AG10803 (cell line): Measurements from ENCODE around the gene C9orf50.
A peak's percentile ranks its signal among the peaks of the same experiment; 100 is the strongest.
"Not testable (repeated sequence)": the region's sequence is repeated elsewhere in the genome, so short reads cannot be mapped to it uniquely, and the experiment has no call there.

Experiments
- DNase-seq: peaks from one replicate; pipeline ENCODE4 v3.0.0; 2010; ENCODE audit warnings: low read depth
- H3K4me3 ChIP-seq: 2 replicates; pipeline ENCODE4 v1.5.1; 2011; ENCODE audit warnings: mild to moderate bottlenecking, low read length, control low read depth
- TF ChIP-seq, protein P1 (sequence below): conservative IDR thresholded peaks from 2 replicates; pipeline ENCODE4 v1.5.1; 2011; ENCODE audit warnings: mild to moderate bottlenecking, low read length, control low read depth, inconsistent platforms

Gene C9orf50

DNA sequence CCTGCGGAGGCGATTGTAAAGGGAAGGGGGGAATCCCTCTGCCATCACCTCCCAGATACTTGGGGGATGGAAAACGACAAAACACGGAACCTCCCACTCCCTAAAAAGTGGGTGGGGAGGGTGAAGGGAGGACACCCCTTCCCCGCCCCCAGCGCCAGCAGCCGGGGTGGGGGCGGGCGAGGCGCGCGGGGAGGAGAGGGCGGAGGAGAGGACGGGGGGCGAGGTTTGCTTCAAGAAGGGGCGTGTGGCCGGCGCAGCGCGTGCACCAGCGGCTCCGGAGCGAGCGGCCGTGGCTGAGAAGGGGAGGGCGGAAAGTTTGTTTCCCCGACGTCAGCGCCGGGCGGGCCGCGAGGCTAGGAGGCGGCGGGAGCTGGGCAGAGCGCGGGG lies 44.5 kb upstream of the C9orf50 start, which contains the start of gene PRRX2:
Gene PRRX2 (plus strand): TSS at position 259 of the 387 bp plus-strand sequence. CDS start 221 bp downstream, outside the sequence.
- DNase-seq, result peak; percentile 82
- H3K4me3 ChIP-seq, result peak within 1 kb of the TSS; percentile 85
- TF ChIP-seq, protein P1, sequence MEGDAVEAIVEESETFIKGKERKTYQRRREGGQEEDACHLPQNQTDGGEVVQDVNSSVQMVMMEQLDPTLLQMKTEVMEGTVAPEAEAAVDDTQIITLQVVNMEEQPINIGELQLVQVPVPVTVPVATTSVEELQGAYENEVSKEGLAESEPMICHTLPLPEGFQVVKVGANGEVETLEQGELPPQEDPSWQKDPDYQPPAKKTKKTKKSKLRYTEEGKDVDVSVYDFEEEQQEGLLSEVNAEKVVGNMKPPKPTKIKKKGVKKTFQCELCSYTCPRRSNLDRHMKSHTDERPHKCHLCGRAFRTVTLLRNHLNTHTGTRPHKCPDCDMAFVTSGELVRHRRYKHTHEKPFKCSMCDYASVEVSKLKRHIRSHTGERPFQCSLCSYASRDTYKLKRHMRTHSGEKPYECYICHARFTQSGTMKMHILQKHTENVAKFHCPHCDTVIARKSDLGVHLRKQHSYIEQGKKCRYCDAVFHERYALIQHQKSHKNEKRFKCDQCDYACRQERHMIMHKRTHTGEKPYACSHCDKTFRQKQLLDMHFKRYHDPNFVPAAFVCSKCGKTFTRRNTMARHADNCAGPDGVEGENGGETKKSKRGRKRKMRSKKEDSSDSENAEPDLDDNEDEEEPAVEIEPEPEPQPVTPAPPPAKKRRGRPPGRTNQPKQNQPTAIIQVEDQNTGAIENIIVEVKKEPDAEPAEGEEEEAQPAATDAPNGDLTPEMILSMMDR, result no peak

DNA sequence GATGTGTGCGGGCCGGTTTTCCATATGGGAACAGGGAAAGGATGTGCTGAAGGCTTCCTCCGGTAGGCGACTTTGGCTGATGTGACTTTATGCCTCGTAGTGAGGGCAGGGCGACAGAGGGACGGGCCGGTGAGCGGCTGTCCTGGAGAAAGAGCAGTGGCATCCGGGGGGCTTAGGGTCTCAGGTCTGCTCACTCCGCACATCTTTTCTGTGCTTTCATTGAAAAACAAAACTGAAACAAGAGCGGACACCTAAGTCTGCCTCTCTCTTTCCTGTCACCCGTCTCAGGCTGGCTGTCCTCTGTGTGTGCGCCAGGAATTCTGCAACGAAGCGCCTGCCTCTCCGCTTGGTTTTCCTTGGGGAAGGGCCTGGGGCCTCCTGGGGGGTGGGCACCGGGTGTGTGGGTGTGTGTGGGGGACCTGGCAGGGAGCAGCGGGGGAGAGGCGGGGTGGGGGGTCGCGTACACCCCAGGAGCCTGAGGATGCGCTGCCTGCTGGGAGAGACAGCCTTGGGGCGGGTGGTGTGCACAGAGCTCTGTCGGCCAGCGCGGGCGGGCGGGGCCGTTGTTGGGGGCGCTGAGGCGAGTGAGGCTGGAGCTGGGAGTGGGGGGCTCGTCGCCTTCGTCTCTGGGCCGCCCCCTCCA lies 44.0 kb upstream of the C9orf50 start:
- TF ChIP-seq, protein P1, result no peak
- DNase-seq, result no peak
- peak overlapping the region; percentile 85 for H3K4me3 ChIP-seq

DNA sequence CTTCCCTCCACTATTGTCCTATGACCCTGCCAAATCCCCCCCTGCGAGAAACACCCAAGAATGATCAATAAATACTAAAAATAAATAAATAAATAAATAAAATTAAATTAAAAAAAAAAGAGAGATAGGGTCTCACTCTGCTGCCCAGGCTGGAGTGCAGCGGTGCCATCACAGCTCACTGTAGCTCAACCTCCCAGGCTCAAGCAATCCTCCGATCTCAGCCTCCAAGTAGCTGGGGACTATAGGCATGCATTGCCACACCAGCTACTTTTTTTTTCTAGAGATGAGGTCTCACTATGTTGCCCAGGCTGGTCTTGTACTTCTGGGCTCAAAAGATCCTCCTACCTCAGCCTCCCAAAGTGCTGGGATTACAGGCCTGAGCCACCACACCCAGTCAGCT lies 41.3 kb upstream of the C9orf50 start:
- not testable (repeated sequence) for H3K4me3 ChIP-seq, DNase-seq

DNA sequence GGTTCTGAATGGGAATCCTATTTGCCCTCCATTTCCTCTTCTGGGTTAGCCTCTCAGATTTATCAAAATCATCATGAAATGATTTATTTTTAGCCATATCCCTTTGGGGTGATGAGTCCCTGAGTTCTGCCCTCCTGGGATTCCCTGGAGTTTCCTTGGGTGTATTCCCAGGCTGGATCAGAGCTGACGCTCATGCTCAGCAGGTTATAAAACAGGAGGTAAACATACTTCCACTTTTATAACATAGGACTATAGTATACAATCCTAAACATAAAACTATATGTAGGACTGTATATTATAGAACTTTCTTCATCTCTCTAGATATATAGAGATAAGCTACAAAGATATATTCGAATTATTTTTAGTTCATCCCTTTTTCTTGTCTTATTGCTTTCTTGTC lies 40.1 kb upstream of the C9orf50 start:
- DNase-seq, result no peak
- TF ChIP-seq, protein P1, result no peak
- H3K4me3 ChIP-seq, result no peak overlapping the region

DNA sequence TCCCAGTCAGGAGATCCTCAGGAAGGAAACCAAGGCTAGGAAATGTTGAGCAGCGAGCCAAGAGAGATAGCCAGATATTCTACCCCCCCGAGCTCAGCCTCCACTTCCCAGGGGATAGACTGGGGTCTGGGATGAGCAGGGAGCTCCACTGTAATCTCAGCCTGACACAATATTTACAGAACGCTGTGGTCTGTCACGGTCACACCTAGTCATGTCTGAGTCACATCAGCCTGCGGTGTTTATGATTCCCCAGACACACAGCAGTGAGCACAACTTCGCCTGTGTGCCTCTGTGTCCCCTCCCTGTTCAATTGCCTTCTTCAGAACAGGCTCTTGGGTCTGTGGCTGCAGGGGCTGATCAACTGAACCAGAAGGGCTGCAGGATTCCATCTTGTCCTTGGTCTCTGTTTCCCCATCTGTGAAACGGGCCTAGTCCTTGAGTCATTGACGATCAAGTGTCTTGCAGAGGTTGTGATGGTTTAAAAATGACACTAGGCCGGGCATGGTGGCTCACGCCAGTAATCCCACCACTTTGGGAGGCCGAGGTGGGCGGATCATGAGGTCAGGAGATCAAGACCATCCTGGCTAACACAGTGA lies 36.0 kb upstream of the C9orf50 start:
- peak; percentile 52 for DNase-seq
- TF ChIP-seq, protein P1, result no peak
- no peak overlapping the region for H3K4me3 ChIP-seq

DNA sequence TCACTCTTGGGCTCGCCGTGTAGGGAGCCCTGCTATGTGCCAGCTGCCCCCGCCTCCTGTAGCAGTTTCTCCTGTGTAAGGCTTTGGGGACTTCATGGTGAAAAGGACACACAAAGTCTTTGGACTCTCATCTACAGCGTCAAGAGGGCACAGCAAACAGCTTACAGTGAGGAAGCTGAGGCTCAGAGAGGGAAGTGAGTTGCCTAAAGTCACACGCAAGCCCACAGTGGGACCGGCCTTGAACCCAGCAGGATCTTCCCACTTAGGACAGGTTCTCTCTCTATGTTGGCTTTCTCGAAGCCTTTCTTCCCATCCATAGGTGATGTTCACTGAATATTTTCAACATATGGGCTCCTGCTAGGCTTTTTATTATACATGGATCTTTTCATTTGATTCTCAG lies 34.8 kb upstream of the C9orf50 start:
- TF ChIP-seq, protein P1, result no peak
- DNase-seq, result no peak
- H3K4me3 ChIP-seq, result no peak overlapping the region

DNA sequence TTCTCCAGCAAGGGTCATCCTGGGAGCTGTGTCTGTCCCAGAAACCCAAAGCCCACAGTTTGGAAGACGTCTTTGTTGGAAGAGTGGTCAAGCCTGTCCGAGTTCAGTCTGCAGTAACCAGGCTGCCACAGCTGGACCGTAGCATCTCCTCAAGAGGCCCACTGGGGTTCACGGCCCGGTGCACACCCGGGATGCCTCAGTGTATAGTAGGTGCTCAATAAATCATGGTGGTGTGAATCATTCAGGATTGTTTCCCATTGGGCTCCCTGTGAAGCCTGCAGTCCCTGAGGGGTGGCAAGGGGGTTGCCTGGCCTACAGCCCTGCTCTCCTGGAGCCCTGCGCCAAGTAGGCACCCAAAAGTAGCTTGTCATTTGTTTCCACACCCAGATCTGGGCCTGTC lies 34.3 kb upstream of the C9orf50 start:
- no peak for DNase-seq
- TF ChIP-seq, protein P1, result no peak
- H3K4me3 ChIP-seq, result no peak overlapping the region
